Measurements from ENCODE around the gene AEBP1. TPM values are rescaled to one million over a fixed set of nuclear protein-coding genes. Genes with fewer than 3 reads are reported as not detected.

AEBP1 gene
- total RNA-seq, 1 donor: 168 TPM

- H3K4me3 ChIP-seq (ENCODE audit: low read depth, low read length): no peak overlapping the region
- TF ChIP-seq, protein P1, sequence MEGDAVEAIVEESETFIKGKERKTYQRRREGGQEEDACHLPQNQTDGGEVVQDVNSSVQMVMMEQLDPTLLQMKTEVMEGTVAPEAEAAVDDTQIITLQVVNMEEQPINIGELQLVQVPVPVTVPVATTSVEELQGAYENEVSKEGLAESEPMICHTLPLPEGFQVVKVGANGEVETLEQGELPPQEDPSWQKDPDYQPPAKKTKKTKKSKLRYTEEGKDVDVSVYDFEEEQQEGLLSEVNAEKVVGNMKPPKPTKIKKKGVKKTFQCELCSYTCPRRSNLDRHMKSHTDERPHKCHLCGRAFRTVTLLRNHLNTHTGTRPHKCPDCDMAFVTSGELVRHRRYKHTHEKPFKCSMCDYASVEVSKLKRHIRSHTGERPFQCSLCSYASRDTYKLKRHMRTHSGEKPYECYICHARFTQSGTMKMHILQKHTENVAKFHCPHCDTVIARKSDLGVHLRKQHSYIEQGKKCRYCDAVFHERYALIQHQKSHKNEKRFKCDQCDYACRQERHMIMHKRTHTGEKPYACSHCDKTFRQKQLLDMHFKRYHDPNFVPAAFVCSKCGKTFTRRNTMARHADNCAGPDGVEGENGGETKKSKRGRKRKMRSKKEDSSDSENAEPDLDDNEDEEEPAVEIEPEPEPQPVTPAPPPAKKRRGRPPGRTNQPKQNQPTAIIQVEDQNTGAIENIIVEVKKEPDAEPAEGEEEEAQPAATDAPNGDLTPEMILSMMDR (IDR thresholded peaks at IDR 0.05; ENCODE audit: insufficient read depth, low read length): no peak
- DNase-seq (ENCODE audit: low read depth): no peak
Measured at GRCh38 chr7:44148961-44149536, 44.9 kb downstream of the AEBP1 start.

- TF ChIP-seq, protein P1 (IDR thresholded peaks at IDR 0.05; ENCODE audit: insufficient read depth, low read length): no peak
- no peak overlapping the region for H3K4me3 ChIP-seq (ENCODE audit: low read depth, low read length)
- DNase-seq (ENCODE audit: low read depth): peak; percentile 49
Measured at GRCh38 chr7:44149571-44150465, 45.7 kb downstream of the AEBP1 start.

- no peak for DNase-seq (ENCODE audit: low read depth)
Measured at GRCh38 chr7:44150466-44150832, 46.3 kb downstream of the AEBP1 start.

DNA sequence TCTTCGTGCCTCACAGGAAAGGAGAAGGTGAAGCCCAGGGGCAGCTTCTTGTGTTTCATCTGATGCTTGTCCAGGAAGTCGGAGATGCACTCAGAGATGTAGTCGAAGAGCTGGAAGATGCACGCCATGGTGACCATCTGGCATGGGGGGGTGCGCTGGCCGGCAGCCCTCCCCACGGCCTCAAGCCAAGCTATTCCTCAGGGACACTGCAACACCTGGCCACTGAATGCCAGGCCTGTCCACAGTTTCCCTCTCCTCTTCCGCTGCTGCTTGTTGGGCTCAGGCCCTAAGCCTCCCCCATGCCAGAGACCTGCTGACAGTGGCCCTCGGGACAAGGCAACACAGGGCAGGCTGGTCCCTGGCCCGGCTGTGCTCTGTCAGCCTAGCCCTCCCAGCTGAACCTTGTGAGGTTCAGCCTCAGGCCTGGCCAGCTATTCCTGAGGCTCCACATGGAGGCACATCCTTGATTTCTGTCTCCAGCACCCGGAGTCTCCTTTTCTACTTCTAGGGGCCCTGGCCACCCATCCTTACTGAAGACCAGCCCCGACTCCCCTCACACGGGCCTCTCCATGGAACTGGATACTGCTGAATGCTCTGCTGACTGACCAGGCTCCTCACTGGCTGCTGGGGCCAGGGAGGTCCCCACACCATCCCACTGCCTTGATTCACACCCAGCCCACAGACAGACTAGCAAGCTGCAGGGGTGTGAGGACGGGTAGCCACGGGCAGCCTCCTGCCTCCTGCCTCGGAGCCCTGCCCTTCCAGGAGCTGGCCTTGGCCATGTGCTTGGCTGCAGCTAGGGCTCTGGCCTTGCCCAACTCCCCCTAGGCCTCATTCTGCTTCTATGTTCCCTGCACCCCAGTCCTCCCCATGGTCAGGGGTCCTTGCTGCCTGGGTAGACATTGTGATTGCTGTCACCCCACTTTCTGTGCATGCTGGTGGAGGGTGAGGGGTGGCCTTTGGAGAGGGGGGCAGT is 47.1 kb downstream of the AEBP1 start:
- TF ChIP-seq, protein P1 (IDR thresholded peaks at IDR 0.05; ENCODE audit: insufficient read depth, low read length): no peak
- H3K4me3 ChIP-seq (ENCODE audit: low read depth, low read length): no peak overlapping the region
- DNase-seq (ENCODE audit: low read depth): no peak

More at GRCh38 chr7:44150466-44150832, 46.3 kb downstream of the AEBP1 start:
- TF ChIP-seq, protein P1 (IDR thresholded peaks at IDR 0.05; ENCODE audit: insufficient read depth, low read length): no peak
- no peak overlapping the region for H3K4me3 ChIP-seq (ENCODE audit: low read depth, low read length)

- TF ChIP-seq, protein P1 (IDR thresholded peaks at IDR 0.05; ENCODE audit: insufficient read depth, low read length): no peak
Measured at GRCh38 chr7:44151956-44152355, 47.8 kb downstream of the AEBP1 start.

More at GRCh38 chr7:44151956-44152355, 47.8 kb downstream of the AEBP1 start:
- no peak overlapping the region for H3K4me3 ChIP-seq (ENCODE audit: low read depth, low read length)
- DNase-seq (ENCODE audit: low read depth): no peak
